ENCODE measurements around the gene ATF6B.

The ATF6B gene

DNA sequence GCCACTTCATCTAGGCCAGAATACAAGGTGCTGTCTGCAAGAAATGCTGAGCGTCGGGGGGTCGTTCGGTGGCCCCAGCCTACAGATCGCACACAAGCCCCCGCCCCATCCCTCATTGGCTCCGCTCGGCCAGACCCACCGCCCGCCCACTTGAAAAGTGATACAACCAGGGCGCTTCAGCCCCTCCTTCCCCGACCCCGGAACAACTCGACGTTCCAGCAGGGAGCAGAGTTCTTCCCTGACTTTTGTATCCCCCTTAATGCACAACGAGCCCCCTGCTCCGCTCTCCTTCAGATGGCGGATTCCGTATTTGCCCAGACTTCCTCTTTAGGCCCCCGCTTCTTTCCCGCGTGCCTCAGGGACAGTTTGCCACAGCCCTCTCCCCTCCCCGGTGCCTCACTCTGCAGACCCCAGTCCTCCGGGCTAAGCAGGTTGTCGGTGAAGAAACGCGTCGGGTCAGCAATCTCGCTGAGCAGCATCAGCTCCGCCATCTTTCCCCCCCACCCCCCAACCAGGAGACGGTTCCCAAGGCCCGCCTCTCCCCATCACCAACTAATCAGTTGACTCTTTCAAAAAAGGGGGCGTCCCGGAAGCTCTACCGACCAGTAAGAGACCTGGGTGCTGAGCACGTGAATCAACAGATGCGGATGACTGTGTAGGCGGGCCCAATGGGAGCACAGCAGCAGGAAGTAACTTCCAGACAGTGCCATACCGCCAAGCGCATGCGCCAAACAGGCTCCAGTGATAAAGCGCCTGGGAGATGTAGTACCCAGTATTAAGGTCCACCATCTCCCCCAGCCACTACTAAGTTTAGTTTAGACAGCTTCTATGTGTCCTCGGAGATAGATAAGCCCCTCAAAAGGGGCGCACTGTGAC is at the start of gene ATF6B:
Gene ATF6B, minus strand, starts transcription at position 530 of the 876 bp plus-strand sequence. Its CDS starts 39 bp downstream, at position 491.
- peak; percentile 99 for DNase-seq

DNA sequence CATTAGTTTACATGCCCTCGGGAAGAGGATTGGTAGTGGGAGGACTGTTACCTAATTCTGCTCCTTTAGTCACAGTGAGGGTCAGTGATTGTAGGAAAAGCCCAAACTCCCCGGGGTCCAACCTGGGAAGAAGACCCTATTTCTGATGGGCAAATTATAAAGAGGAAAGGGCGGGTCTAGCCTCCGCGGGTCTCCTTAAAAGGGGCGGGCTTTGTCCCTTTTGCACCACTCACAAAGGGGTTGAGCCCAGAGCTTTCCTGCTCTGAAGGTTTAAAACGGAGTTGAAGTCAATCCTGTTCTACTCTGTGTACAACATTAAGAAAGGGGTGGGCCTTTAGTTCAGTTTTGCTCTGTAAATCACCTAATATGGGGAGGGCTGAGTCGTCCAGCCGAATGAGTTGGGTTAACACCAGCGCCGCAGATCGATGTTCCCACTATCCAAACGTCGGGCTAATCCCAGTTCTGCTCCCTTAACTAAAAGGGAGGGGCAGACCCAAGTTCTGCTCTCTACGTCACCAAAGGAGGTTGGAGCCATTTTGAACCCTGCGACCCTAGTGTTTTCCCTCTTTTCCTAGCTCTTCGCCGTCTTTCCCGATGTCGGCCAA is 49.2 kb upstream of the ATF6B start:
- peak; percentile 88 for DNase-seq

DNA sequence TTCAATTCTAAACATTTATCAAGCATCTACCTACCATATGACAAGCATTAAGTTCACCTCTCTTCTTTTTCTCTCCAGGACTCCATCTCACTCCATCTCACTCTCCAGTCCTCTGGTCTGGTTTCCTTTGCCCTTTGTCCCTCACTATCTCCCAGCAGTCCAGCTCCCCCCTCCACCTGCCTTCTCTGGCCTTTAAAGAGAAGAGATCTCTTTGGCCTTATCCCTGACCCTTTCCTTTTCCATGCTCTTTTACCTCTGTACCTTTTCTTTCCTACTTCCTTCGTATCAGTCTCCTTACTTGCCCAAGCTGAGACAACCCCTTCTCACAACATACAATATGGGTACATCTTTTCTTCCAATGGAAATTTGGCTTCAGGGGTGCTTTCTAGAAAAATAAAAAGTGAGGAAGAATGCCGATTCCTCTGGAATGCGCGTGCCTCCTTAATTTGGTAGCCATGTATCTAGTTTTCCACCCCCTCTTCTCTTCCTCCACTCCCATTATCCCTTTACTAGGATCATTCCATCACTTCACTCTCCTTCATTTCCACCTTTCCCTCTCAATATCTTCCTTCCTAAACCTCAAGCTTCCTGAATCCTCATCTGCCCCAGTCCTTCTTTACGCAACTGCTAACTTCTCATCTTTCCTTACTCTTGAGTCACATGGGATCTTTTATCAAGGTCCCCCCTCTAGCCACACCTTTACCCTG is 48.6 kb upstream of the ATF6B start:
- DNase-seq: peak; percentile 69

DNA sequence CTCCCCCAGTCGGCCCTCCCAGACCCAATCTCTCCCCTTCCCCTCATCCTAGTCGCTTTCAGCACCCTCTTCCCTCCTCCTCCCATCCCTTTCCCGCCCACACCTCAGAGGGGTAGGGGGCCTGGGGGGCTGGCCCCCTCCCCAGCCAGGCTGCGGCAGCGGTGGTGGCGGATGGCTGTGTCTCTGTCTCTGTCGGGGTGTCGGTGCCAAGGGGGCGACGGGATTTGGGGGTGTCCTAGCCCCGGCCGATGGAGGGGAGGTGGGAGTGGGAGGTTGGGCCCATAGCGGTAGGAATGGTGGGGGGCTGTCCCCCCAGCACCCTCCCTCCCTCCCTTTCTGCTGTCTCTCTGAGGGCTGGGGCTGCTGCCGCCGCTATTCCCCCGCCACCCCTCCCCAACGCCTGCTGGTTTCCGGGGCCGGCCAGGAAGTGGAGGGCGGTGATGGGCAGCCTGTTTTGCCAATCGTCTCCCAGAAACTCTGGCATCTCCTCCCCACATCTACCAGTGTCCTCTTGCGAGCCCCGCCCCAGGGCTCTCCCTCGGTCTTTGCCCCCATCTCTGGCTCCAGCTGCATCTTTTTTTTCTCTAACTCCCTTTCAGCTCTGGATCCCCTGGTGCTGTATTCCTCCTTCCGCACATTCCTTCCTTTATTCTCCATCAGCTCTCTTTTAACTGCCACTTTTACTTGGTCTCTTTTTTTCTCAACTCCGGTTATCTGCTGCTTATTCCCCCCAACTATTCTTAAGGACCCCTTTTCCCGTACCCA is 47.8 kb upstream of the ATF6B start, which contains the start of gene AGPAT1:
Gene AGPAT1, minus strand, starts transcription at position 374 of the 765 bp plus-strand sequence. CDS start 4,588 bp downstream, outside the sequence.
- DNase-seq: peak; percentile 98

DNA sequence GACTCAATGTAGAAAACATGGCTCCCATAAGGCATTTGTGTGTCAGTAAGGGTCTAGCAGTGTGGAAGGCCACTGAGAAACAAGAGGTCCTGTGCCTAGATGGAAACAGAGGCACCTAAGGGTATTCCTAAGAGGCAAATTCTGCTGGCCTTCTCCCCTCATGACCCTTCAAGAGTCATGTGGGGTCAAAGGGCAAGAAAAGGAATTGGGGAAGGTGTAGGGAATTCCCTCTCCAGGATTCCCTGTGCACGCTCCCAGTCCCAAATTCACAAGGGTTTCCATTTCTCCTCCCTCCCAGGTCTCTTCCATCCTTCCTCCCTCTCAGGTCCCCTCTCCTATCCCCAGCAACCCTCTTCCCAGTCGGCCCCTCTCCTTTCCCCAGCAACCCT is 47.3 kb upstream of the ATF6B start:
- no peak for DNase-seq

DNA sequence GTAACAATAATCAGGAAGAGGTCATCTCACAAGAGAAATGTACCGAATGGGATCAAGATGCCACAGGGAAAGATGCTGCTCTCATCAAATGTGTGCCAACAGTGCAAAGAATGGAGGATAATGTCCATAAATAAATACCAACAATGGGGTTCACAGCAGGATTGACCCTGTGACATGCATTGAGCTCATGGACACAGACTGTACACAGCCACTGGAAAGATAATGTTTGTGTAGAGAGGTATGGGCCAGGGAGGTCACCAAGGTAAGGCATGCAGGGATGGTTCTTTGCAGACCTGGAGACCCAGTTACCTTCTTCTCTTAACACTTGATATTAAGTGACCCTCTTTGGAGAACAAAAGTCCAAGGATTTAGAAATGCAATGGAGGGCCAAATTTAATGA is 46.4 kb upstream of the ATF6B start:
- DNase-seq: no peak

DNA sequence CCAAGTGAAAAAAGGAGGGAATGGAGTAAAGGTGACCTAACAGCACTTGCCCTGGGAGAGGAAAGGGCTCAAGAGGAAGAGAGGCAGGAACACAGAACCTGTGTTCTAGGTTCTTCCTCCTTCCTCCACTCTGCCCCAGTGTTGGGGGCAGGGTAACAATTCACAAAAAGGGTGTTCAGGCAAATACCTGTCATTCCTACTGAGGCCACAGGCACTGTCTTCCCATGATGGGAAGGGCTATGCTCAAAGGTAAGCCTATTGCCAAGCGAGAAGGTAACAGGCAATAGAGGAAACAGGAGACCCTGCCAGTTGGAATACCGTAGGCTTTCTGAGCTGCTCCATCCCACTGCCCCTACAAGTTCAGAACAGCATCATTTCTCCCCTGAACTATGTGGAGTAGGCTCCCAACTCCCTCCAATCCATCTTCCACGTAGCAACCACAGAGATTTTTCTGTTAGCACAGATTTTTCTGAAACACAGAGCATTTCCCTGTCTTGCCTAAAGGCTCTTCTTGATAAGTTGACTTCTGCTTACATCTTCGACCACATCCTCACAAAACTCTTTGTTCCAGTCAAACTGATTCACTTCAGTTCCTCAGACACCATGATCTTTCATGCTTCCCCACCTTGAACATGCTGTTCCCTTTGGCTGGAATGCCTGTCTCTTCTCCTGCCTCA is 45.1 kb upstream of the ATF6B start:
- no peak for DNase-seq

DNA sequence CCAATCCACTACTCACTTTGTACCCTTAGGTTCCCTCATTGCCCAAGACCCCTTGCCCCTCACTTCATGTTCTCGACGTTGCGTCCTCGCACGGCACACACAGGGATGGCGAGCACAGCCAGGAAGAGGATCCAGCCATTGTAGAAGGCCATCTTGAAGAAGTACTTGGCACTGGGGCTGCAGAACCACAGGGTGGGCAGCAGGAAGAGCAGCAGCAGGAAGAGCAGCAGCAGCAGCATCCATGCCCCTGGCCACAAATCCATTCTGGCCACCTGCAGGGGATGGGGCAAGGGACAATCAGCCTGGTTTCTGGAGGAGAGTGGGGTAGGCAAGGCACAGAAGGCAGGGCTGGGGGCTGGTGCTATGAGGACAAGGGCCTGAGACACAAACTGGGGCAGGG is 43.2 kb upstream of the ATF6B start:
- DNase-seq: no peak

DNA sequence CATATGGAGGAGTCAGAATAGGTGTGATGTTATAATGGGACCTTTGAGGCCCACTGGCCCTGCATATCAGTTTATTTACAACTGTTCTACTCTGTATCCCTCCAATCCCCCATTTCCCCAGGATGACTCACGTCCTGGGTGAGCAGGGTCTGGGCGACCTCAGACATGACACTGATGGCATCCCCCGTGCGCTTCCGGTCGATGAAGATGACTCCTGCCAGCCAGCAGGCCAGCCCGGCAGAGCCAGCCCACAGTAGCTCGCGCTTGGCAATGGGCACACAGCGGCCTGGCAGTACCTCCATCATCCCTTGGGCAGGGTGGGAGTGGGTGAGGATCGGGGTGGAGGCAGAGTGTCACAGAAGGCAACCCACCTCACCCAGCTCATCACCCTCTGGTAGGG is 42.2 kb upstream of the ATF6B start:
- no peak for DNase-seq

DNA sequence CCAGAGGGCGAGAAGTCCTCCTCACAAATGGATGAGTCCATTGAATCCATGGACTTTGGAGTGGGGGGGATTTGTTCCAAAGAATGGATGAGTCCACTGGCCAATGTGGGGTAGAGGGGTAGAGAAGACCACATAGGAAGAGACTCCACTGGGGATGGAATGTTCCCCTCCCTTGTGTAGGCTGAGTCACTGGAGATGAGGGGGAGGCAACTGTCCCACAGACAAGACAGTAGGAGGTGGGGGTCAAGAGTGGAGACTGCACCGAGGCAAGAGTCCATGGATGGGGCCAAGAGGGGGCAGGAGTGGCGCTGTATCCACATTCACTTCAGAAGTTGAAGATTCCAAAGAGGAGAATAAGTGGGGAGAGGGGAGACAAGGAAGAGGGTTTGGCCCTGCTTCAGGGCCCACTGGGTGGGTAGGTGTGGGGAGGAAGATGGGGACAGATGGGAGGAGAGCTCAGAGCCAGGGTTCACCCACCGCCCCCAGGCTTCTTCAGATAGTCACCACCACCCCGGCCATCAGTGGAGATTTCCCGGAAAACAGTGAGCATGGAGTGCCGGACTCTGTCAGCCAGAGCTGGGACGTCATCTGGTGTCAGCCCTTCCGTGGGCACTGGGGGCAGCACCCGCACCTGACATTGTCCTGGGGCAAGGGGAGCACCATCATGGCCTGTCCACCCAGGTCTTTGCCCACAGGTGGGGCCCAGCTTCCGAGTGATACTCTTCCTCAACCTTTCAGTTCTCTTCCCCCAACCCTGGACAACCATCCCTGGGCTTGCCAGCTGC is 41.0 kb upstream of the ATF6B start:
- DNase-seq: no peak

DNA sequence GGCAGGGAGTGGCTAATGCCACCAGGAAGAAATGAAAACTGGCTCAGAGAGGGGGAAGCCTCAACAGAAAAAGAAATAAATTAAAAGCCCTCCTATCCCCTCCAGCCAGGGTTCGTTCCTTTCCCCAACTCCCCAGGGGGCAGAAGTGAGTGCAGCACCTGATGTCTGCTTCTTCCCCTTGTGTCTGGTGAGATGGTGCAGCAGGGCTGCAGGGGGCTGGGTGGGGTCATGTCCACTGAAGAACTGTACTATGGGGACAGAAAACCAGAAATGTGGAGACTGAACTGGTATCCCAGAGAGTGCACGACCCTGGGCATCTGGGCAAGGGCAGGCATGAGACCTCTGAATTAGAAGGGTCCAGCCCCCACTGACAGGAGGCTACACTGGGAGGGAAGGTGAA is 40.3 kb upstream of the ATF6B start:
- no peak for DNase-seq

DNA sequence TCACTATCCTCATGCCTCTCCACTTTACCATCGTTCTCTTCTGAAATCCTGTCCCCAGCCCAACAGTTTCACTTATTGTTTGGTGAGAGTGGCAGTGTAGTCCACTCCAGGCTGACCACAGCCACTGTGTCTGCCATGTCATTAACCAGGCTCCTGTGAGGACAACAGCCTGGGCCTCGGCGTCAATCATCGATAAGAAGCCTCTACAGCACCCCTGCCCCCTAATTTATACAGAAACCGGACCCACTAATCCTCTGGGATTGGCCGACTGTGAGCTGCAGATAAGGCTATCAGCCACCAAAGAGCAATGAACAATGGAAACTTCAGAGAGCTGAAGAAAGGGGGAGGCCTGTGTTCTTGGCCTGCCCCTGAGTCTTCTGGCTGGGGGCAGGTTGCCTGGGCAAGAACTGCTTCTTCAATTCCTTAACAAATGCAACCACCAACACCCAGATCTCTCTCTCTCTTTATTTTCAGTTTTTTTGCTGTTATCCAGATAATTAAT is 39.8 kb upstream of the ATF6B start:
- DNase-seq: no peak

DNA sequence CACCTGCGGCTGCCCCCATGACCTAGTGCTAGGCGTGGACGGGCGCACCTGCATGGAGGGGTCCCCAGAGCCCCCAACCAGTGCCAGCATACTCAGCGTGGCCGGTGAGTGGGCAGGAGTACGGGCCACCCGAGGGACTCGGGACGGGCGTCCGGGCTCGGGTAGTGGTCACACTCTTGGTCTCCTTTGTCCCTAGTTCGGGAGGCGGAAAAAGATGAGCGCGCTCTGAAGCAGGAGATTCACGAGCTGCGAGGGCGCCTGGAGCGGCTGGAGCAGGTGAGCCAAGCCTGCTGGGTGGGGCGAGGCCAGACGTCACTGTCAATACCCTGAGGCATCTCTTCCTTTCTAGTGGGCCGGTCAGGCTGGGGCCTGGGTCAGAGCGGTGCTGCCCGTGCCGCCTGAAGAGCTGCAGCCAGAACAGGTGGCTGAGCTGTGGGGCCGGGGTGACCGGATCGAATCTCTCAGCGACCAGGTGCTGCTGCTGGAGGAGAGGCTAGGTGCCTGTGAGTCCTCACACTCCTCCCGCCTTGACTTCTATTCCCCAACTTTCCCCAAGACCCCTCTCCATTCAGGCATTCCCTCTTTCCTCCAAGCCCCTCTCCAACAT is 39.2 kb upstream of the ATF6B start:
- DNase-seq: peak; percentile 88

DNA sequence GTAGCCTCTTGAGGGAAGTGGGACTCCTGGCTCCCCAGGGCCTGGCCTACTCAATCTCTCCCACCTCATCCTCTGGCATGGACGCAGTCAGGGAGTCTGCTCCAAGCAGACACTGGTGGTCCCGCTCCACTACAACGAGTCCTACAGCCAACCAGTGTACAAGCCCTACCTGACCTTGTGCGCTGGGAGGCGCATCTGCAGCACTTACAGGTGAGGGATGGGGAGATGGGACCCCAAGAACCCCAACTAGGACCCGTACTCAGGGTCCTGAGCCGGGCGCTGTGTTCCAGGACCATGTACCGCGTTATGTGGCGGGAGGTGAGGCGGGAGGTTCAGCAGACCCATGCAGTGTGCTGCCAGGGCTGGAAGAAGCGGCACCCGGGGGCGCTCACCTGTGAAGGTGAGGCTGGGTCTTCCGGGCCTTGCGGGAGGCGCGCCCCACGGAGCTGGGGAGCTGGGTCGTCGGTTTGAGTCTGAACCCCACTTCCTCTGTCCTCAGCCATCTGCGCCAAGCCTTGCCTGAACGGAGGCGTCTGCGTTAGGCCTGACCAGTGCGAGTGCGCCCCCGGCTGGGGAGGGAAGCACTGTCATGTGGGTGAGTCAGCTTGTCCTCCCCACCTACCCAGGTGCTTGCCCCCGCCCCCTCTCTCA is 38.5 kb upstream of the ATF6B start:
- peak; percentile 89 for DNase-seq

DNA sequence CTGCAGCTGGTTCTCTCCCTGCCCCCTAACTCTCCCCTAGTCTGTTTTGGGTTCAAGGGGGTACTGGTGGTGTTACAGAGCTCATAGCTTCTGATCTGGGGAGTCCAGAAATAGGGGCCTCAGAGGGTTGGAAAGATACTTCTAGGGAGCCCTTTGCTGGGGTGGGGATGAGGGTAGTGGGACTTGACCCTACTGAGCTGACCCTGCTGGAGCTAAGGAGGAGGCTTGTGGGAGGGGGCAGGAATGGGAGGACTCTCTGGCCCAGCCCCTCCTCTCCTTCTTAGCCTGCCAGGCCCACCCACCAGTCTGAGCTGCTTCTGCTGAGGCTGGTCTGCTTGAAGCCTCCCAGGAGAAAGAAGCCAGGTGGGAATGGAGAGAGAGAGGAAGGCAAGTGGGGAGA is 36.2 kb upstream of the ATF6B start, which contains the start of gene EGFL8:
Gene EGFL8, plus strand, starts transcription at position 301 of the 400 bp plus-strand sequence. CDS start 1,571 bp downstream, outside the sequence.
- DNase-seq: no peak

DNA sequence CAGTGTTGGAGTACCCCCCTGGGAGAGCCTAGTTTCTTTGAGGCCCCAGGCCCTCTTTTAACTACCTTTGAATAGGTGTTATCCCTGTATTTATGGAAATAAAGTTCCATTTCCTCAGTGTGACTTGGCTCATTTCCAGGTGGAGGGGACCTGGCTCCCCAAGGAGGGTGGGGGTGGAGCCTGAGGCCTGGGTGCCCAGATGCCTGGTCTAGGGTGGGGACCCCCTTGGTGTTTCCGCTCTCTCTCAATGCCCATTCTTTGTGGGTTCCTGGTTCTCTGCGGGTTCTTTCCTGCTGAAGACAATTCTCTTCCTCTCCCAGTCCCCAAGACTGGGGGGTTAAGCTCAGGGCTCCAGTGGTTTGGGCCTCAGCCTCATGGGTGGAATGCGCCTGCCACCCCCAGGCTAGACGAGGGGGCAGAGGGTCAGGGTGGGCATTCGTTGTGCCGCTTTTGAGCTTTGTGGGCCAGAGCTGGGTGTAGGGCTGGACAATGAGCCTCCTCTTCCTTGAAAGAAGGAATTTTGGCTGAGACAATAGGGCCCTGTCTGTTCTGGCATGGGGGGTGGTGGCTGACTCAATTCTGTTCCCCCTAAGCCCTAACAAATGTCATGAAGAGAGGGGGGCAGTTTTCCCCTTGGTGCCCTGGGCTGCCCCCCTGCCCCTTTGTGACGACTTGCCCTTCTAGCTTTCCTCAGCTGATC is 35.7 kb upstream of the ATF6B start:
- DNase-seq: no peak

DNA sequence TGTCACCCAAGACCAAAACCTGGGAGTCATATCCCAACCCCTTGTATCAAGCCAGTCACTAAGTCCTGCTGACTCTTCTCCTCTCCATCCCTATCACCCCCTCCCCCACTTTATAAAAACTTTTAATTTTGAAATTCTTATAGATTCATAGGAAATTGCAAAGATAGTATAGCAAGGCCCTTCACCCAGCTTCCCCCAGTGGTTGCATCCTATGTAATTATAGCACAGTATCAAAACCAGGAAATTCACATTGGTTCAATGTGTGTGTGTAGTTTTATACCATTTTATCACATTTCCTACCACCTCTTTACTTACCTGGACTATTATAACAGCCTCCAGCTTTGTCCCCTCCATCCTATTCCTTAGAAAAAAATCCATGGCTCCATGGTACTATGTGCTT is 30.0 kb upstream of the ATF6B start:
- no peak for DNase-seq

DNA sequence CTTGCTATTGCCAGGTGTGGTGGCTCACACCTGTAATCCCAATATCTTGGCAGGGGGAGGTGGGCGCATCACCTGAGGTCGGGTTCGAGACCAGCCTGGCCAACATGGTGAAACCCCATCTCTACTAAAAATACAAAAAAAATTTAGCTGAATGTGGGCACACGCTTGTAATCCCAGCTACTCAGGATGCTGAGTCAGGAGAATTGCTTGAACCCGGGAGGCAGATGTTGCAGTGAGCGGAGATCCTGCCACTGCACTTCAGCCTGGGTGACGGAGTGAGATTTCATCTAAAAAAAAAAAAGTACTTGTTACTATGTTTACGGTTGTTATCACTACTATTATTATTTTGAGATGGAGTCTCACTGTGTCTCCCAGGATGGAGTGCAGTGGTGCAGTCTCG is 28.8 kb upstream of the ATF6B start:
- DNase-seq: no peak

DNA sequence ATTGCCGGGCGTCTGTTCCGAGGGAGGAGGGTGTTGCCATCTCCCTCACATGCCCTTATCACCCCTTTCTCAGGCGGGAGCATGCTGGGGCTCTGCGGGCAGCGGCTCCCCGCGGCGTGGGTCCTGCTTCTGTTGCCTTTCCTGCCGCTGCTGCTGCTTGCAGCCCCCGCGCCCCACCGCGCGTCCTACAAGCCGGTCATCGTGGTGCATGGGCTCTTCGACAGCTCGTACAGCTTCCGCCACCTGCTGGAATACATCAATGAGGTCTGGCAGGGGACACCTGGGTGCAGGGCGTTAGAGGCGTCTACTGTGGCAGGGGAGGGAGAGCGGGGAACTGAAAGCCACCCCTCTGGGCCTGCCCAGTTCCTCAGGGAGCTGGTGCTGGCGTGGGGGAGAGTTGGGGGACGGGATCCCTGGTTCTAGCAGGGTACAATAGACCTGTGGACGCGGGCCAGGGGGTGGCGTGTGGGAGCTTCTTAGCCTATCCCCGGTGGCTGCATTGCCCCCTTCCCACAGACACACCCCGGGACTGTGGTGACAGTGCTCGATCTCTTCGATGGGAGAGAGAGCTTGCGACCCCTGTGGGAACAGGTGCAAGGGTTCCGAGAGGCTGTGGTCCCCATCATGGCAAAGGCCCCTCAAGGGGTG is 26.6 kb upstream of the ATF6B start:
- DNase-seq: peak; percentile 94
